T47D (cell line): Measurements from ENCODE around the gene COL8A2.

Experiments used
- DNase-seq, 2 experiments: peaks; one replicate each; pipeline versions ENCODE4 v3.0.0 to v3.0.0-alpha.2; 2011 to 2012; ENCODE audit warnings: low read depth in 1 of 2, low spot score in 1 of 2
- JUND ChIP-seq: IDR thresholded peaks from 2 replicates; pipeline ENCODE4 v1.6.1; 2012; ENCODE audit warnings: low read depth
- in situ Hi-C: cut with HindIII; loops from 2 replicates; pipeline ENCODE4 v1.10.0; 2016; ENCODE audit warnings: low sequenced_read_pairs, low pct_unique_long_range_greater_than_20kb

The COL8A2 gene

GRCh38 chr1:36070349-36070748 is 54.7 kb downstream of the COL8A2 start:
- DNase-seq = no peak
- in situ Hi-C loops = no loop called here
- TF ChIP-seq JUND = no peak

- in situ Hi-C loops = no loop called here
- TF ChIP-seq JUND = no peak
- no peak for DNase-seq
Observed at GRCh38 chr1:36068866-36069265, 56.2 kb downstream of the COL8A2 start.

- in situ Hi-C loops = no loop called here
- DNase-seq = no peak
- TF ChIP-seq JUND = no peak
Observed at GRCh38 chr1:36067871-36068270, 57.2 kb downstream of the COL8A2 start.

- in situ Hi-C loops = no loop called here
- no peak for DNase-seq
- no peak for TF ChIP-seq JUND
Observed at GRCh38 chr1:36062315-36062714, 62.7 kb downstream of the COL8A2 start.

GRCh38 chr1:36055706-36056105 is 69.3 kb downstream of the COL8A2 start:
- DNase-seq = no peak
- TF ChIP-seq JUND = no peak
- in situ Hi-C loops = no loop called here

GRCh38 chr1:36053978-36054377 is 71.0 kb downstream of the COL8A2 start:
- in situ Hi-C loops = no loop called here
- no peak for DNase-seq
- TF ChIP-seq JUND = no peak

- DNase-seq = no peak
- no peak for TF ChIP-seq JUND
- in situ Hi-C loops = no loop called here
Observed at GRCh38 chr1:36051821-36052220, 73.2 kb downstream of the COL8A2 start.
